CD4-positive, alpha-beta T cell treated with Interleukin-15 for 1 hour (primary cell): Measurements from ENCODE around the gene SLC22A23.

Source experiments
- DNase-seq: peaks from one replicate; pipeline ENCODE4 v3.0.0-alpha.2; 2020

SLC22A23 gene

DNA sequence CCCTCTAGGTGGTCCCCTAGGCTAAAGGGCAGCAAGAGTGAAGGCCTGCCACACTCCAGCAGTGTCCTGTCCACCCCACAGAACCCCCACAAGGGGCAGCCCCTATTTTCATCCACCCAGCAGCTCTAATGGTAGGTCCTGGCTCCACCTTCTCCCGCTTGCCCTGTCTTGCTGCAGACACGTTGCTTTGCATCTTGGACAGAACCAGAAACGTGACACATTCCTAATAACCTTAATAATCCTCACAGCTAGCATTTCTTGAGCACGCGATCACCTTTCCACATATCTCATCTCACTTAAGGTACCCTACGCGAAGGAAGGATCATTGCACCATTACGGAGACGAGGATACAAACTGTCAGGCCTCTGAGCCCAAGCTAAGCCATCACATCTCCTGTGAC lies 11.7 kb upstream of the SLC22A23 start:
- DNase-seq: no peak

DNA sequence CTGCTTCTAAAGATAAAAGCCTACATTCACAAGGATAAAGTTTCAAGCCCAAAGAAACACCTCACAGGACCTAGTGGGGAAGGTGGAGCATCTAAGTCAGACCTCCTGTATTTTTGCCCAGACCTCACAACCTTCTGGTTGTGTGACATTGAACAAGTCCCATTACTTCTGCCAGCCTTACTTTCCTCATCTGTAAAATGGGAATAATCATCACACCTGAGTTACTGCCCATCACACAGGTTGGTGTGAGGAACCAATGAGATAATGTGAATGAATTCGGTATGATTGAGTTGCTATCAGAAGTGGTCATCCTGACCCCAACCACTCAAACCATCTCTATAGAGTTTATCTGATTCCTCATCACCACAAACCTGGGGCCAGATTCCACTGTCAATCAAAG lies 11.1 kb upstream of the SLC22A23 start:
- DNase-seq: no peak

DNA sequence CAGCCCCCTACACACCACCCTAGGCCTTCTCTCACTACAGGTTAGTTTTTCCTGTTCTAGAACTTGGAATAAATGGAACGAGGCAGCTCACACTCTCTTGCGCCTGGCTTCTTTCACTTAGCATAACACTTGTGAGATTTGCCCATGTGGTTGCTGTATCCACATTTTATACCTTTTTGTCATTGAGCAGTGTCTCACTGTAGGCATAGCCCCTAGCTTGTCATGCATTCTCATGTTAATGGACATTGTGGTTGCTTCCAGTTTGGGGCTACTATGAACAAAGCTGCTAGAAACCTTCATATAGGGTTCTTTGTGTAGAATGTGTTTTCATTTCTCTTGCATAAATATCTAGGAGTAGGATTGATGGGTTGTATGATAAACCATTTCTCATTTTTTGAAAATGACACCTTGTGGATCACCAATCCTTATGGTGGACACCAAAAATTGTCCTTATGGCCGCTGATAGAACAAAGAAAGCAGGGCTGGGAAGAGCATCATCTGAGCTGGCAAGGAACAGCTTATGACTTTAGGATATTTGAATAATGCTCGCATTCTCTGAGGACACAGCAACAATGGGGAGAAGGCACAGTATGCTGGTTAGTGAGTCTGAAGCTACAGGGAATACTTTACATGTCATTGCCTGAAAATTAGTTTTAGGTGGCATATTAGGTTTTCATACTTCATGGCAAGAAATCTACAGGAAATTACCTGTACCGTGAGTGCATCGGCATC lies 9.8 kb upstream of the SLC22A23 start:
- no peak for DNase-seq

DNA sequence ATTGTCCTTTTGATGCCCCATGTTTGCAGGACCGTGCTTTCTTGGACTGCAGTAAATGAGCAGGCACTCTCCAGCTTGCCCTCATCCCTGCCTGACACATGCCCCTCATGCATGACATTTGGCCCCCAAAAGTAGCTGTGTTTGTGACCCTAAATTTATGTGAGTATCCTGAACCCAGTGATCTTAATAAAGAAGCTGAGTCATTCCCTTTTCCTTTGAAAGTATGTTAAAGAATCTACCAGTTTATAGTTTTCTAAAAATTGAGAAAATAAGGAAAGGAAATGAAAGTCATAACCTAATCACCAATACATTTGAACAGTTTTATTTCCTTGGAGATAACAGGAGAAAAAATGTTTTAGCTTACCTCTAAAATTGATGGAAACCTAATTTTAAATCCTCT lies 3.4 kb upstream of the SLC22A23 start:
- DNase-seq: no peak

DNA sequence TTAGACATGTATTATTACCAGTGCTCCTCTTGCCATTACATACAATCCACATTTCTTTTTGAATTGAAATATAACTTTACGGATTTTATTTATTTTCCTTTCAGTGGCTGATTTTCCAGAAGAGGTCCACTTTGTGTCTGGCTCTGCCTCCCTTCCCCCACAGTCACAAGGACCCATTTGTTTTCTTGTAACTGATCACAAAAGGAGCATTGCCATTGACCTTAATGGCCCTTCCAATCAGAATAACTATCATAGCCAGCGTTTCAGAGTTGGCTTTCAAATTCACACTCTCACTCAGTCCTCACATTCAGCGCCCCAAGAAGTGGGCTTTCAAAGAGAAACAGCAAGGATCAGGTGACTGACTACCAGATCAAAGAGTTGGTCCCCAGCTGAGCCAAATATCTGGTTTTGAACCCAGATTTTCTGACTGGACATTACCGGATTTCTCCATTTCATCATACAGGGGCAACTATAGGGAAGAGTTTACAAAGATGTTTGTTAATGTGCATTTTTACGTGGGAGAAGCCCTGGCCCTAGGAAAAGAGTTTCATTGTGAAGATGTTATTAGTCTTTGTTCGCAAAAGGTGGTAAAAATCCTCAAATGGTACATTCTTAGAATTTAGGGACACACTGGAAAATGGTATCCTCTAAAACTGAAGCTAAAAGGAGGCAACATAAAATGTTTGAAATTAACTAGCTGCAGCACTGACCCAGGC lies 2.0 kb upstream of the SLC22A23 start:
- DNase-seq: no peak

DNA sequence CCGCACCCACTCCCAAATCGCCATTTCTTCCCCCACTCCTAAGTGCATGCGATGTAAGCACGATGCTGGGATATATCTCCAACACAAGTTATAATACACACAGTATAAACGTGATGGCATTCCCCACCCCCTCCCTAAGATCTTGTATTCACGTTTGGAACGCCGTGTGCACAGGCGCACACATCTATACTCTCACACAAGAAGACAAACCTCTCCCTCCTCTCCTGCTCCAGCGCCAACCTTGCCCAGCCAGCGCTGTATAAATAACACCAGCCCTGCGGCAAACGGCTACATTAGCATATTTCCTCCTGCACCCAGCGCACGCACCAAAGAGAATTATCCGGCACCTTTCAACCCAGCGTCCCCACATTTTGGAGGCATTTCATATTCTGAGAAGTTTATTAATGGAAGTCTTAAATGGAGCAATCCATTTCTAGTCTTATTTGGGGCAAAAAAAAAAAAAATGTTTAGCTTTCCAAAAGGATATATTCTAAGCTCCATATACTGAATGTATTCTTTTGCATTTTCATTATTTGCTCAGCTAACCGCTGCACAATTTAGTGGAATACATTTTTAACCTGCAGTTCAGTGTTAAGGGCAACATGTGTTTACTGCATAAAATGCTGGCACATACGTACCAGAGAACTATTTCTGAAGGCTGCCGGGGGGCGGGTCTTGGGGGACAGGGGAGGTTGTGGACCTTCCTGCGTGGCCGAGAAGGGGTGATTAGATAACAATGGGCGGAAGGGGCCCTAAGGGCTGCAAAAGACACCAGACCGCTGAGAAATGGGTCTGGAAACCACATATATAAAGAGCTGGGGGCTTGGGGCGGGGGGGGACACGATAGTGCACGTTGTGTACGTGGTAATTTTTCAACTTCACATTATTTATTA lies 1.1 kb upstream of the SLC22A23 start:
- DNase-seq: no peak

DNA sequence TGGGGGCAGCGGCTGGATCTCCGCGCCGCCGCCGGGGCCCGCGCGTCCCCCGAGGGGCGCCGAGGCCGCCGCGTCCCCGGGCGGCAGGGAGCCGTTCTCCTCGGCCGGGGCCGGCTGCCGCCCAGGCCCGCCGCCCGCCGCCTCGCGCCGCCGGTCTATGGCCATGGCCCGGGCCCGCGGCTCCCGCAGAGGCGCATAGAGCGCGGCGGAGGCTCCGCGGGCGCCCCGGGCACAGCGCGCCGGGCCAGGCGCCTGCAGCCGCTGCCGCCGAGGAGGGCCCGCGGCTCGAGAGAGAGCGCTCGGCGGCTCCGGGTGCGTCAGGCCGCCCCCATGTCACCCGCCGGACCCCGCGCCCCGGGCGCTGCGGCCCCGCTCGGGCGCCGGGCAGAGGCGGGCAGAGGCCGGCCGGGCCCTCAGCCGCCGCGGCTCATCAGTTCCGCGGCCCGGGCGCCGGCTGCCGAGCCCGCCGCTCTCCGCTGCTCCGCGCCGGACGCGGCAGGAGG lies 404 bp downstream of the SLC22A23 start:
- no peak for DNase-seq

DNA sequence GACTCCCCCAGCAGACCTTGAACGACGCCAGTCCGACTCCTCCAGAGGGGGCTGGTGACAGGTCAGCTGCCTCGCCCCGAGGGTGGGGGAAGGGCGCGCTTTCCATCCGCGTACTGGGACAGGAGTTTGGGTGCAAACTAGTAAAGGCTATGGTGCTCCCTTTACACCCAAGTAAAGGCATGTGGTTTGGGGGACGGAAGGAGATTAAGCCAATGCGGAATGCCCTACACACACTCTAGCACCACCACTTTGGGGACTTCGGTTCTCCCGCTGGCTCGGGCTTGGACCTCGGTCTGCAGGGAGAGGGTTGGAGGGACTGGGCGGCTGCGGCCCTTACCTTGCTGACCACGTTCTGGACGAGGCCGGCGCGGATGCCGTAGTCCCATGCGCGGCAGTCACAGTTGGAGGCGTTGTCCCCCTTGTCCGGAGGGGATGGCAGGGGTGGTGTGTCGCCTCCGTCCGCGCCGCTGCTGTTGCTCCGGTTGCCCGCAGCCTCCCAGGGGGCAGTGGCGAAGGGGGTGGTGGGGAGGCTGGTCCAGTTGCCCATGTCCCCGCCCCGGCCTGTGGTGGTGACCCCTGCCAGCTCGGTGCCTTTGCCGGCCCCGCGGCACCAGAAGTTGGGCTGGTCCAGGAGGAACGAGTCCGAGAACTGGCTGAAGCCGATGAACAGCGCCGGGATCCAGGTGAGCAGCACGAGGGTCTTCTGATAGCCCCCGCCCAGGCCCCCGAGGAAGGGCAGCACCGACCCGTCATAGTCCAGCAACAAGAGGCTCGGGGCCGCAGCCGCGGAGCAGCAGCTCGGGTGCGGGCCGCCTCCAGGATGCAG lies 1.1 kb downstream of the SLC22A23 start:
- DNase-seq: no peak

DNA sequence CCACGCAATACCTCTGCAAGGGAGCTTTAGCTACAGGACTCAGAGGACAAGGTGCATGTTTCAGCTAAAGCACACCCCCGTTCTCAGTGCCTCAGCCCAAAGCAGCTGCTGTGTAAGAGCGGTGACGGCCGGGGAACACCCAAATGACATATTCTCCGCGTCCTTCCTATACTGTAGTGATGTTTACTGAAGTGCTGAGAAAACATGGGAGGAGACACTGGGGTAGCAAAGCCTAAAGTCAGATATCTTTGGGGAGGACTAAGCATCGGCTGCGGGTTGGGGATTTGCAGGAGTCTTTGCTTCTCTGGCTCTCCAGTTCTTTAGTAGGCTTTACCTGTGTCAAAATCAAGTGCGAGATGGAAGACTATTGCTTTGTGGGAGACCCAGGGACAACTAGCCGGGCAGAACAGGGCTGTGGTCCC lies 1.7 kb downstream of the SLC22A23 start:
- peak; percentile 58 for DNase-seq

DNA sequence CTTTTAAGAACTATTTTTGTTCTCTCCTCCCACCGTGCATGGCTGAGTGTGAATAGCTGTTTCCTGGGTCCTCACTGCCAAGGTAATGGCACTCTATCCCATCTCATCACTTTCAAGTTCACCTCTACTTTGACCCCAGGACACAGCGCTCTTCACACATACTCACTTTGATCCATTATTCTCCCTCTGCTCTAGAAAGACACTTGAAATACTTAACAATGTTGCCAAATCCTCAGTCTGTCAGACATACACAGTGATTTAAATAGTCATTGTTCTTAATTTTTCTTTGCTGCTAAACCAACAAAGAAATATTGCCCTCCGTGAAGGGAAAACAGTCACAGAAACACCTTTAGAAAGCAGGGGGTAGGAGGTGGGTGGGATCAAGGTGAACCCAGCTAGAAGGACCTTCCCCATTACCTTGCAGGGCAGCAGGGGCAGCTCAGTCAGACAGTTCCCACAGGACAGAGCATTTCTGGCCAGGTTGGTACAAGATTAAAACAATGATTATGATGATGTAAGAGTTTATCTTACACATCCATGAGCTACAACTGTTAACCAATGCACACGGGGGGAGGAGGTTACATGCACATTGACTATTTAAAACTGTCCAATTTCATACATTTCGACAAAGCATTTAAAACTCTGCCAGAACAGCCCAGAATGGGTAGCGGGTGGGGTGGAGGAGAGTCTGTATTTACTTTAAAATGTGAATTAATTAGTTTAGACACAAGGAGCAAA lies 2.4 kb downstream of the SLC22A23 start:
- DNase-seq: no peak

DNA sequence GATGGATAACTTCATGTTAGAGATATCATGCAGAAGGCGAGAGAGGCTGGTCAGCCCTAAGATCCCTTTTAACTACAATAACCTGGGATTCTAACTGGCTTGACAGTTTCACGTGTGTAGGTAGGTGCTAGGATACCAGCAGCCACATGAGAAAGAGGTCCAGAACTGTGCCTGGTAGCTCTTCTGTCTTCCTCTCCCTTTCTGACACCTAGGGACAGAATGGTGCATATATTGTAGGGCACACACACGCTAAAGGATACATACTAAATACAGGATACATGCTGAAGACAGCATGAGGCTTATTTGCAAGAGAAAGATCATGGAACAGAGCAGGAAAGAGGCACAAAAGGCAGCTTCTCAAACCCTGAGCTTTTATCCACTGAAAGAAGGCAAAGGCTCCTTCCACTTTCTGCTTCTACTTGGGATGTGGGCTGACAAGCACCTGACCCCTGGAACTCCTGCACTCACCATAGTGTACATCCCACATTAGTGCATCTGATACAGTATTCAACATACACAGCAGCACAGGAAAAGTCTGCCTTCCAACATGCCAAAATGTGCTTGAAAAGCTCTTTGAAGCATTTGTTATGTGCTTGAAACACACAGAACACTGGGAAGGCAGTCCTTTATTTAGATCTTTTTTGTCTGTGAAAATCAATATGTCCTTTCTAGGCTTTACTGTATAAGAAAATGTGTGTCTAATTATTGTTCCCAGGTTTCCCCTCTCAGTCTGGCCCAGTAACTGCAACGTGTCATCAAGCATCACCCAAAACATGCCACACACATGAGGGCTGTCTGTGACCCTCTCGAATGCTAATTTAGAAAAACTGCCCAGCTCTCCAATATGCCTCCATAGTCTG lies 3.2 kb downstream of the SLC22A23 start:
- DNase-seq: no peak

DNA sequence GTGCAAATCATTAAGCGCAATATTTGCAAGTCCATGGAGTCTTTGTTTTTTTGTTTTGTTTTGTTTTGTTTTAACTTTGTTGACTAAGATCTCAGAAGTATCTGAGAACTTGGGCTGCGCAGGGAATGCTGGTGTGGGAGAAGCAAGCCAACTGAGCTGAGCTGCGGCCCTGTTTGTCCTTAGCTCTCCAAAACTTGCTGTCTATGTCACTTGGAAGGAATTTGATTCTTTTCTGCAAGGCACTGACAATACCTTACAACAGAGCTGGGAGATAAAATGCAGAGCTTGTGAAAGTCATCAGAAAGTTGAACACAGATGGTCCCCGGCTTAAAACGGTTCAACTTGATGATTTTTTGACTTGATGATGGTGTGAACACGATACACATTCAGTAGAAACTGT lies 5.4 kb downstream of the SLC22A23 start:
- no peak for DNase-seq

DNA sequence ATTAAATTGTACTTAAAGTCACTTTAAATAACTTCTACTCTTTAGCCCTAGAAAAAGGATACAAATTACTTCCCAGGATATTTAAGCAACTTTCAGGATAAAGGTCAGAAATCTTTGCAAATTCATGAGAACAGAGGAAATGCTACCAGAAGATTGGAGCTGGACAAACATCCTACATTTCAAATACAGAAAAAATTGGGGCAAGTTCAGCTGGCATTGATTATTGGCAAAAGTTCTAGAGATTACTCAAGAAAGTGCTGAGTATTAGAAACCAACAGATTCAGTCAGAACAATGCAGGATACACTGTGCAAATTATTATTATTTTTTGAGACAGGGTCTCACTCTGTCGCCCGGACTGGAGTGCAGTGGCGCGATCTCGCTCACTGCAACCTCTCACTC lies 6.0 kb downstream of the SLC22A23 start:
- DNase-seq: no peak

DNA sequence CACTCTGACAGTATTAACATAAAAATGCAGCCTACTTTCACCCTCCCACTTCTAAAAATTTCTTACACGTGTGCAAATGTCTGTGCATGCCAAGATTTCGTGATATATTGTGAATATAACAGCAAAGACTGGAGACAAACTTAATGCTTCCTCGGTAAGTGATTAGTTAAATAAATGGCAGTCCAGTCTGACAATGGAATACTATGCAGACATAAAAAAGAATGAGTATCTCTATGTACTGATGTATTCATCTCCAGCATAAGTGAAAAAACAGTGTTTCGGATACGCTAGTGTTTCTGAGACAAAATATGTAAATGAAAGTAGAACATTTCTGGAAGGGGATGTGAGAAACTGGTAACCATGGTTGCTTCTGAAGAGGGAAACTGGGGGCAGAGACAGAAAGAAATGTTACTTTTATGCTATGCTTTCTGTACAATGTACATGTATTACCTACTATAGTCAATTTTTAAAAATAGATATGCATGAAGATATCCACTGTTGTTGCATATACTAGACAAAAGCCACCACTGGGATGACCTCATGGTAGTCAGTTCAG lies 7.0 kb downstream of the SLC22A23 start:
- DNase-seq: no peak

DNA sequence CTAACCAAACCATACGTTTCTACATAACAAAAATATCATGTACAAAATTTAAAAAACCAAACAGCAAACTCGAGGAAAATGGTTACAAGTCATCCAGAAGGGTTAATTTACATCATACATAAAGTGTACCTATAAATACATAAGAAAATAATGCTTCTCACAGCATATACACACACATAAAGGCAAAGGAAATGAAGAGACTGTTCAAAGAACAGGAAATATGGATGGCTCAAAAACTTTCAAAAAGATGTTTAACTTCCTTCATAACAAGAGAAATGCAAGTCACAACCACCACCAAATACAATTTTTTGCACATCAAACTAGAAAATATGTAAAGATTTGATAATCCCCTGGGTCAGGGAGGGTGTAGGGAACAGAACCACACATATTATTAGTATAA lies 7.5 kb downstream of the SLC22A23 start:
- no peak for DNase-seq

DNA sequence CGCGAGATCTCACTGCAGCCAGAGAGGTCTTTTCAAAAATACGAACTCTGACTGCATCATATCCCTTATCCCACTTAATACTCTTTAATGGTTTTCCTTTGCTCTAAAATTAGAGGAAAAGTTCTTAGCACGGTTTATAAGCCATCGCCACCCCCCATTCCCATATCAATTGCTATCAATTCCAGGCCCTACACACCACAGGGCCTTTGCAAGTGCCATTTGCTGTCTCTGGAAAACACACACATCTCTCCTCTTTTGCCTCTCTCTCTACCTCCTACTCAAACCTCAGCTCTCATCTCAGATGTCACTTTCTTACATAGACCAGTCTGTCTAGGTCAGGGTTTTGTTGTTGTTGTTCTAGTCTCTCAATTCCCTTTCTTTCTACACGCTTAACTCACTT lies 9.8 kb downstream of the SLC22A23 start:
- no peak for DNase-seq

DNA sequence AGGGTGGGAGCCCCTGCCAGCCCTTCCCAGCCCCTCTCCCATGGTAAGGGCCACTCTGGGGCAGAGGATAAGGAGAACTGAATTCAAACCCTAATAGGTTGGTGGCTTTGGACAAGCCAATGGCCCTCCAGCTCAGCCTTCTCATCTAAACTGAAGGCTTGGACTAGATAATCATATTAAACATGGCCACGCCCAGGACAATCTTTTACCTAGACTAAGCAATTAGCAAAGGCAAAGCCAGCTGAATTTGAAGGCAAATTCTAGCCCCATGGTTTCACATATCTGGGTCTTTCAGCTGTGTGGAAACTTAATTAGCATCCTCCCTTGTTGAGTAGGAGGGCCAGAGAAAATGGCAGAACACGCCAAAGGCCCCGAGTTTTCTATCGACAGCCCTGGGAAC lies 10.7 kb downstream of the SLC22A23 start:
- DNase-seq: no peak

DNA sequence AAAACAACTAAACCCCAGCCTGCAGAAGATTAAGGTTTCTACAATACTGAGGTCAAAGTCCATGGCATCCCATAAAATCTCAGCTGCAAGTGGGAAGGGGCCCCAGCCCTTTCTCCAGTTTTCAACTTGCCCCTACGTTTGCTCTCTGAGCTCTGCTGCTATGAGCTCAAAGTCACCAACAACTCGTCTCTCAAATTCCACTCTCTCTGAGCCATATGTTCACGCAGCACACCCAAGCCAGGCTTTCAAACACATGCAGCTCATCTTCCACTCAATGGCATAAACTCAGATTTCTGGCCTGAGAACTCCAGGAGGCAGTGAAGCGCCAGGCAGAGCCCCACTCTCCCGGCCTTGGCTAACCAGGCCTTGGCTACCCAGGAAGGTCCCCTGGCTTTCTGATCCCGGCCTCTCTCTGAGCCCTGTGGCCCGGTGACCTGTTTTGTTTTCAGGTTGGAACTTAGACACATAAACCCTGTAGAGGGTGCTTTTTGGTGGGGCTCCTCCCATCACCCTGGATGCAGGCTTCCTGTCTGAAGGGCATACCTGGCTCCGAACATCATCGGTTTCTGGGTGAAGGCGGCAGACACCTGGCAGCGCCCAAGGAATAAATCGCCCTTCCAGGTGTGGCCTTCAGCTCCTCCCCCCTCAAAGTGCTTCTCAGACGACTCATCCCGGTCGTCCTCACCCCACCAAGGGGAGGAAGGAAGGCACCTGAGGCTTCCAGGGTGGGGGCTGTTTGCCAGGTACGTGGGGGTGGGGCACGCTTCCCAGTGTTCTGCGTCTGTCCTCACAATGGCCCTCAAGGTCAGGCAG lies 12.4 kb downstream of the SLC22A23 start:
- no peak for DNase-seq

DNA sequence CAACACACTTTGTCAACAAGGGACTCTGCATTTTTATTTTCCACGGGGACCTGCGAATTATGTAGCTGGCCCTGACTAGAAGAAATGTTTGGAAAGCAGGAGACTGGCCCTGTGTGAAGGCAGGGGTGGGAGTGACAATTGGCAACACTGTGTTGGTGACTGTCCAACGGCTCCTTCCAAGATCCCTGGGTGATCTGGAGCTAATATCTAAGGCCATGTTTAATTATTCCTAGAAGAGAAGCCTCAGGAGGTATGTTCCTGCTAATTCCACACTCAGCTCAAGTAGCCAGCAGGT lies 13.7 kb downstream of the SLC22A23 start:
- DNase-seq: no peak
